B cell (primary cell): Measurements from ENCODE around the gene TENT4B.

Experiments used
- CTCF ChIP-seq: fragments of 200-600 bp; IDR thresholded peaks from one replicate; pipeline ENCODE4 v1.8.0; 2022; ENCODE audit warnings: antibody characterized with exemption, mild to moderate bottlenecking
- EZH2 ChIP-seq: IDR thresholded peaks from 2 replicates; pipeline ENCODE4 v1.6.1; 2012; ENCODE audit warnings: borderline replicate concordance, low read depth, mild to moderate bottlenecking, moderate library complexity, low read length; ENCODE audit not compliant: insufficient read depth, poor library complexity, severe bottlenecking

- TF ChIP-seq CTCF = no peak
- no peak for TF ChIP-seq EZH2
These were observed 1.8 kb upstream of the TENT4B start for GRCh38 chr16:50151322-50151721.
